Endothelial cell (in vitro differentiated cells): ENCODE measurements around the gene SPTBN2. TPM values are rescaled to one million over a fixed set of nuclear protein-coding genes. Genes with fewer than 3 reads are reported as not detected.

Experiments used
- DNase-seq: peaks from one replicate; pipeline ENCODE4 v3.0.0; 2021; ENCODE audit warnings: low spot score
- H3K27ac Mint-ChIP-seq: one replicate; pipeline ENCODE4 v1.8.0; 2021; ENCODE audit warnings: mixed read lengths, inconsistent platforms; ENCODE audit not compliant: unreplicated experiment
- H3K27me3 Mint-ChIP-seq: one replicate; pipeline ENCODE4 v1.8.0; 2021; ENCODE audit warnings: mild to moderate bottlenecking, moderate library complexity, mixed read lengths, inconsistent platforms; ENCODE audit not compliant: unreplicated experiment
- H3K36me3 Mint-ChIP-seq: one replicate; pipeline ENCODE4 v1.8.0; 2021; ENCODE audit warnings: mild to moderate bottlenecking, low read depth, mixed read lengths, inconsistent platforms; ENCODE audit not compliant: unreplicated experiment
- H3K4me1 Mint-ChIP-seq: one replicate; pipeline ENCODE4 v1.8.0; 2021; ENCODE audit warnings: mild to moderate bottlenecking, mixed read lengths, inconsistent platforms; ENCODE audit not compliant: unreplicated experiment
- H3K4me3 Mint-ChIP-seq: one replicate; pipeline ENCODE4 v1.8.0; 2021; ENCODE audit warnings: mild to moderate bottlenecking, mixed read lengths, inconsistent platforms; ENCODE audit not compliant: unreplicated experiment
- H3K9me3 Mint-ChIP-seq: one replicate; pipeline ENCODE4 v1.8.0; 2021; ENCODE audit warnings: mixed read lengths, inconsistent platforms; ENCODE audit not compliant: unreplicated experiment
- total RNA-seq: library from RNA; stranded (reverse); fragmentation: NEBNext Ultra II Directional; extraction: Animal tissue kit (Norgen Biotek cat#: 25700); gene quantifications from one replicate; pipeline ENCODE4 v1.2.1, GENCODE V29; 2021; ENCODE audit not compliant: unreplicated experiment
- TF ChIP-seq, protein P1 (sequence below): fragments of 200-600 bp; sonication (generic); IDR thresholded peaks from one replicate; pipeline ENCODE4 v1.5.0; 2021; ENCODE audit warnings: antibody characterized with exemption; ENCODE audit not compliant: unreplicated experiment

The SPTBN2 gene
- total RNA-seq, 1 donor from 2014 or later = 17.1 TPM

DNA sequence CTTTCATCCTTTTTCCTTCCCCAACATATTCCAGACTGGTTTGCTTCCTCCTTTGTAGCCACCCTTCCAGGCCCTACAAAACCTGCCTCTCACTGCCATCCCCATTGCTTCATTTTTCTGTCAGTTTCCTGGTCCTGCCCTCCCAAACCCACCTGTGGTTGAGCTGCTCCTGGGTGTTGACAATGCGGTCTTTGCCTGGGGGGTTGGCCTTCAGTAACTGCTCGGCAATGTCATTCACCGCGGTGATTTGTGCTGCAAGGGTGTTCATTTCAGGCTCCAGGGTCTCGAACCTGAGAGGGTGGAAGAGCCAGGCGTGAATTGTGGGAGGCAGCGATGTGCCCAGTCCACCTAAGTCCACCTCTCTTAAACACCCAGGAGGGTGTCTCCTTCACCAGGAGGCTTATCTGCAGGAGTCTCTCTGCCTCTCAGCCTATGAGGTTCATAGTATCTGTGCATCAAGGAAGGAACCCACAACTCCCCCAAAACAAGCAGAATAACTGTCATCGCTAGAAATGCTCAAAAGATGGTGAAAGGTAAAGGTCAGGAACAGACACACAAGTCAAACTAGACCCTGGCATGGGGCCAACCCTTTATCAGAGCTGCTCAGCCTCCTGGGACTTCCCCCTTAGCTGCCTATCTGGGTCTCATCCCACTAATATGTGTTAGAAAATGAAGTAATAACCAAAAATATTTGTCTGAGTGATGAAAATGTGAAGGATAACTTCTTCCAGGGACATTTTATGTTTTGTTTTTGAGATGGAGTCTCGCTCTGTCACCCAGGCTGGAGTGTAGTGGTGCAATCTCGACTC is 27.4 kb downstream of the SPTBN2 start:
- Mint-ChIP-seq H3K4me1 (peaks cover 3% of the 10 kb centered on the region), H3K27me3 (peaks cover 2% of the 10 kb centered on the region), H3K9me3 (no peaks in the 10 kb centered on the region), H3K27ac (no peak overlapping the region), H3K4me3 (no peak overlapping the region), H3K36me3 (peaks cover 30% of the 10 kb centered on the region)
- no peak for DNase-seq
- TF ChIP-seq, protein P1, sequence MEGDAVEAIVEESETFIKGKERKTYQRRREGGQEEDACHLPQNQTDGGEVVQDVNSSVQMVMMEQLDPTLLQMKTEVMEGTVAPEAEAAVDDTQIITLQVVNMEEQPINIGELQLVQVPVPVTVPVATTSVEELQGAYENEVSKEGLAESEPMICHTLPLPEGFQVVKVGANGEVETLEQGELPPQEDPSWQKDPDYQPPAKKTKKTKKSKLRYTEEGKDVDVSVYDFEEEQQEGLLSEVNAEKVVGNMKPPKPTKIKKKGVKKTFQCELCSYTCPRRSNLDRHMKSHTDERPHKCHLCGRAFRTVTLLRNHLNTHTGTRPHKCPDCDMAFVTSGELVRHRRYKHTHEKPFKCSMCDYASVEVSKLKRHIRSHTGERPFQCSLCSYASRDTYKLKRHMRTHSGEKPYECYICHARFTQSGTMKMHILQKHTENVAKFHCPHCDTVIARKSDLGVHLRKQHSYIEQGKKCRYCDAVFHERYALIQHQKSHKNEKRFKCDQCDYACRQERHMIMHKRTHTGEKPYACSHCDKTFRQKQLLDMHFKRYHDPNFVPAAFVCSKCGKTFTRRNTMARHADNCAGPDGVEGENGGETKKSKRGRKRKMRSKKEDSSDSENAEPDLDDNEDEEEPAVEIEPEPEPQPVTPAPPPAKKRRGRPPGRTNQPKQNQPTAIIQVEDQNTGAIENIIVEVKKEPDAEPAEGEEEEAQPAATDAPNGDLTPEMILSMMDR = no peak

DNA sequence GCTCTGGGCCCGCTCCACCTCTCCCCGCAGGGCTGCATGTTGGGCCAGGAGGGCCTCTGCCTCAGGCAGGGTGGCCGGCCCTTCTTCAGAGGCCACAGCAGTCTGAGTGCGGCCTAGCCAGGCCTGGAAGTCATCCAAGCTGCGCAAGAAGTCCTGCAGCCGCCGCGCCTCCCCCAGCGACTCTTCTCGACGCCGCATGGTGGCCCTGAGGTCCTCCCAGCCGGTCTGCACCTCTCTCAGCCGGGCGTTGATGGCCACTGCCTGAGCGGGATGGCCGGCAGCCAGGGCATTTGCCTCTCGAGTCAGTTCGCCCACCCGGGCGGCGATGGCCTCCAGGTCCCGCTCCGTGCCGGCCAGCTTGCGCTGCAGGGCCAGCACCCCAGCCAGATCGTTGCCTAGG is 28.3 kb downstream of the SPTBN2 start:
- H3K27me3 Mint-ChIP-seq = peaks cover 3% of the 10 kb centered on the region
- H3K4me3 Mint-ChIP-seq = no peak overlapping the region
- no peak for DNase-seq
- TF ChIP-seq, protein P1 = no peak
- no peaks in the 10 kb centered on the region for H3K9me3 Mint-ChIP-seq
- peaks cover 28% of the 10 kb centered on the region for H3K36me3 Mint-ChIP-seq
- no peak overlapping the region for H3K27ac Mint-ChIP-seq
- H3K4me1 Mint-ChIP-seq = peaks cover 3% of the 10 kb centered on the region

DNA sequence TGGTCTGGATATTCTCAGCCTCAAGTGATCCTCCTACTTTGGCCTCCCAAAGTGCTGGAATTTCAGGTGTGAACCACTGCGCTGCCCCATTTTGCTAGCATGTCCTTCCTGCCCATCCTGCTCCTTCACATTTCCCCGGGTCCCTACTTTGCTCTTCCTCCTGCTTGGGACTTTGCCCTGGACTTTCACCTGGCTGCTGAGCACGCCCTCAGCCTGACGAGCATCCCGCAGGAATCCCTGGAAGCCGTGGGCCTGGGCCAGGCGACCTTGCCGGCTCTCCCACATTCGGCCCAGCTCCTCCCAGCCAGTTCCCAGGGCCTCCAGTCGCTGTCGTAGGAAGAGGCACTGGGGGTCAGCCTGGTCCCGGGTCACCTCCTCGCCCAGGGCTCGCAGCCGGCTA is 28.7 kb downstream of the SPTBN2 start:
- no peak overlapping the region for H3K27ac Mint-ChIP-seq
- H3K36me3 Mint-ChIP-seq = peaks cover 24% of the 10 kb centered on the region
- H3K9me3 Mint-ChIP-seq = no peaks in the 10 kb centered on the region
- peaks cover 3% of the 10 kb centered on the region for H3K27me3 Mint-ChIP-seq
- no peak overlapping the region for H3K4me3 Mint-ChIP-seq
- H3K4me1 Mint-ChIP-seq = peaks cover 3% of the 10 kb centered on the region
- no peak for DNase-seq
- TF ChIP-seq, protein P1 = no peak

DNA sequence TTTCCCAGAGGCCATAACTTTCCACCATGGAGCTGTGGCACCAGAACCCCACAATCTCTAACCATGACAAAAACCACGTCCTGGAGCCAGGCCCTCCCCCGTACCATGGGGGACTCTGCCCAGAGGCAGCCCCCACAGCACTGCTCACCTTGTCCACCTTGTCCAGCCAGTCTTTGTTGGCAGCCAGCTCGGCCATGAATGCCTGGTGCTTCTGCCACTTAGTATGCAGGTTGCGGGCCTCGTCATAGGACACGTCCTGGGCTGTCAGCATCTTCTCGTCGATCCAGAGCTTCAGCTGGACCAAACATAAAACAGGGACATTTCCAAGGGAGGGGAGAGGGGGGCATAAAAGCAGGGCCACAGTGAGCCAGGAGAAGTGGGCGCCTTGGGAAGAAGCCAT is 30.5 kb downstream of the SPTBN2 start:
- no peak overlapping the region for H3K27ac Mint-ChIP-seq
- no peaks in the 10 kb centered on the region for H3K9me3 Mint-ChIP-seq
- peaks cover 24% of the 10 kb centered on the region for H3K36me3 Mint-ChIP-seq
- no peak for DNase-seq
- peaks cover 6% of the 10 kb centered on the region for H3K27me3 Mint-ChIP-seq
- H3K4me1 Mint-ChIP-seq = peaks cover 3% of the 10 kb centered on the region
- TF ChIP-seq, protein P1 = no peak
- no peak overlapping the region for H3K4me3 Mint-ChIP-seq

DNA sequence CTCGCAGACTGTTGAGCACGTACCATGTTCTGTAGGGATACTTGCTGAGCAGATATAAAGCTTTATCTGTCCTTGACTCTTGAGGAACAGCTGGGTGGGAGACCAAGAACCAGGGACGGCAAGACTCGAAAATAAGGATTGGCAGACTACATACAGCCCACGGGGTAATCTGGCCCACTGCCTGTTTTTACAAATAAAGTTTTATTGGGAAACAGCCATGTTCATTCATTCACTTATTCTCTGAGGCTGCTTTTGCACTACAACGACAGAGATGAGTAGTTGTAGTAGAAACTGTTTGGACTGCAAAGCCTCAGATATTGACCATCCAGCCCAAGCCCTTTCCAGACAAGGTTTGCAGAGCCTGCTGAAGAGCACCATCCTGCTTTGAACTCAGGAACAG is 31.0 kb downstream of the SPTBN2 start:
- Mint-ChIP-seq H3K36me3 (peaks cover 24% of the 10 kb centered on the region), H3K4me1 (peaks cover 3% of the 10 kb centered on the region), H3K4me3 (no peak overlapping the region), H3K27me3 (peaks cover 8% of the 10 kb centered on the region), H3K9me3 (no peaks in the 10 kb centered on the region), H3K27ac (no peak overlapping the region)
- no peak for DNase-seq
- TF ChIP-seq, protein P1 = no peak
